GM12878 (cell line): ENCODE results near the gene GRK2. TPM values are rescaled to one million over a fixed set of nuclear protein-coding genes. Genes with fewer than 3 reads are reported as not detected.
A peak's percentile ranks its signal among the peaks of the same experiment; 100 is the strongest.

Experiments
- CBFB ChIP-seq: IDR thresholded peaks from 2 replicates; pipeline ENCODE4 v1.6.1; 2016; ENCODE audit warnings: antibody characterized with exemption, low read depth
- CTCF ChIP-seq, 3 experiments: IDR thresholded peaks in 2 of 3; conservative IDR thresholded peaks in 1 of 3; 2 replicates each; pipeline ENCODE4 v1.5.1; 2011; ENCODE audit warnings: low read depth in 3 of 3, low read length in 3 of 3, mild to moderate bottlenecking in 3 of 3, control low read depth in 2 of 3, moderate library complexity in 2 of 3, inconsistent platforms in 1 of 3, mixed read lengths in 1 of 3; ENCODE audit not compliant: control insufficient read depth in 2 of 3, insufficient read depth in 1 of 3; ENCODE audit errors: extremely low read depth in 1 of 3
- HDGF ChIP-seq: fragments of 450-650 bp; IDR thresholded peaks from 2 replicates; pipeline ENCODE4 v1.6.1; 2016; ENCODE audit warnings: antibody characterized with exemption
- IKZF1 ChIP-seq: fragments of 450-650 bp; conservative IDR thresholded peaks from 2 replicates; pipeline ENCODE4 v1.6.1; 2017; ENCODE audit warnings: antibody characterized with exemption, mild to moderate bottlenecking
- IKZF2 ChIP-seq, 2 experiments: fragments of 450-650 bp; IDR thresholded peaks; 2 replicates each; pipeline ENCODE4 v1.6.1; 2017; ENCODE audit warnings: mild to moderate bottlenecking in 2 of 2, moderate library complexity in 2 of 2
- MLLT1 ChIP-seq: fragments of 450-650 bp; IDR thresholded peaks from 2 replicates; pipeline ENCODE4 v1.6.1; 2016; ENCODE audit warnings: mild to moderate bottlenecking
- NFYA ChIP-seq: IDR thresholded peaks from 2 replicates; pipeline ENCODE4 v1.6.1; 2011; ENCODE audit warnings: low read depth, mild to moderate bottlenecking, low read length, improper control_type of control experiment, borderline replicate concordance
- NFYB ChIP-seq: IDR thresholded peaks from 2 replicates; pipeline ENCODE4 v1.6.1; 2011; ENCODE audit warnings: low read depth, mild to moderate bottlenecking, low read length, improper control_type of control experiment, moderate library complexity; ENCODE audit not compliant: insufficient read depth
- NR2C2 ChIP-seq: IDR thresholded peaks from 2 replicates; pipeline ENCODE4 v1.6.1; 2011; ENCODE audit warnings: borderline replicate concordance, low read depth; ENCODE audit not compliant: control insufficient read depth, insufficient read length
- PBX3 ChIP-seq: IDR thresholded peaks from 2 replicates; pipeline ENCODE4 v1.6.1; 2011; ENCODE audit warnings: mild to moderate bottlenecking, low read depth, low read length, moderate library complexity; ENCODE audit not compliant: insufficient replicate concordance
- SMAD1 ChIP-seq: fragments of 450-650 bp; IDR thresholded peaks from 2 replicates; pipeline ENCODE4 v1.6.1; 2018; ENCODE audit warnings: mild to moderate bottlenecking, low read depth; ENCODE audit not compliant: partially characterized antibody
- SMARCA5 ChIP-seq: fragments of 450-650 bp; IDR thresholded peaks from 2 replicates; pipeline ENCODE4 v1.6.1; 2017; ENCODE audit warnings: mild to moderate bottlenecking
- TCF7 ChIP-seq: IDR thresholded peaks from 2 replicates; pipeline ENCODE4 v1.6.1; 2014; ENCODE audit warnings: antibody characterized with exemption, borderline replicate concordance
- ZBTB11 ChIP-seq: fragments of 450-650 bp; formaldehyde crosslinking; IDR thresholded peaks from 2 replicates; pipeline ENCODE4 v1.5.0; 2022; ENCODE audit warnings: mild to moderate bottlenecking, missing genetic modification characterization
- ZBTB33 ChIP-seq: fragments of 450-650 bp; IDR thresholded peaks from 2 replicates; pipeline ENCODE4 v1.6.1; 2017; ENCODE audit warnings: mild to moderate bottlenecking
- ZNF384 ChIP-seq: IDR thresholded peaks from 2 replicates; pipeline ENCODE4 v1.6.1; 2012; ENCODE audit warnings: low read depth, mild to moderate bottlenecking, low read length, improper control_type of control experiment, borderline replicate concordance
- ZNF622 ChIP-seq: fragments of 450-650 bp; IDR thresholded peaks from 2 replicates; pipeline ENCODE4 v1.6.1; 2017; ENCODE audit warnings: mild to moderate bottlenecking, inconsistent platforms
- polyA plus RNA-seq, 11 experiments: library from polyadenylated mRNA; depleted of rRNA in 4 of 11; unstranded in 6 of 11; stranded (reverse) in 5 of 11; fragments of >200 nt; fragmentation: Nextera tagmentation in 4 of 11; fragmentation: Illumina TruSeq in 1 of 11; extraction: Ambion mirVana in 4 of 11; extraction: Trizol in 1 of 11; gene quantifications; 1 replicate in 1 of 11; 2 replicates in 10 of 11; pipeline versions ENCODE4 v1.2.1 to v1.2.3, GENCODE V29; 2011 to 2016; ENCODE audit warnings: inconsistent platforms in 2 of 11, missing spikeins in 2 of 11, low read depth in 1 of 11
- total RNA-seq, 4 experiments: library from RNA; depleted of rRNA in 3 of 4; stranded (reverse); fragments of >200 nt in 3 of 4; fragmentation: Illumina TruSeq in 1 of 4; extraction: Trizol in 1 of 4; gene quantifications; 2 replicates each; pipeline versions ENCODE4 v1.2.1 to v1.2.3, GENCODE V29; 2013 to 2021

The GRK2 gene
- total and polyA plus RNA-seq, 10 of the 15 experiments (the other 5 are each of a cell fraction or from before 2014, with no cell fraction given) = 1.0 to 160 (median 66.1) TPM

GRCh38 chr11:67240576-67241389 is 25.5 kb upstream of the GRK2 start (continued):
- TF ChIP-seq ZBTB11 (no peak), ZNF622 (no peak), SMAD1 (peak; percentile 39), NFYA (no peak), ZNF384 (no peak), PBX3 (no peak), NR2C2 (no peak), CTCF (IDR thresholded peaks at IDR 0.05 in 2 of 3, conservative IDR thresholded peaks at IDR 0.05 in 1 of 3; ENCODE audit: control insufficient read depth in 2 of 3, extremely low read depth in 1 of 3, insufficient read depth in 1 of 3, low read depth in 3 of 3, low read length in 3 of 3) (no peak), IKZF2 (IDR thresholded peaks at IDR 0.05) (peak; percentile 32 to 62), SMARCA5 (0 out of 2 replicates have a peak, but pooled peaks have one; percentile 8), ZBTB33 (0 out of 2 replicates have a peak, but pooled peaks have one; percentile 4), MLLT1 (peak; percentile 17; the same call in 1 of the 2 replicates), NFYB (no peak), HDGF (no peak), IKZF1 (peak; percentile 74), CBFB (peak; percentile 37; the same call in 1 of the 2 replicates), TCF7 (no peak)
